NCI-H1092 (cell line): Measurements from ENCODE around the gene TMTC4.
A peak's percentile ranks its signal among the peaks of the same experiment; 100 is the strongest.
"Not testable (repeated sequence)": the region's sequence is repeated elsewhere in the genome, so short reads cannot be mapped to it uniquely, and the experiment has no call there.

Experiments used
- DNase-seq: peaks from one replicate; lab custom pipeline; 2025; lab: John Stamatoyannopoulos, UW

TMTC4 gene

GRCh38 chr13:100625447-100625846 lies 49.1 kb downstream of the TMTC4 start:
- no peak for DNase-seq

- DNase-seq: no peak
These were observed 53.8 kb downstream of the TMTC4 start for GRCh38 chr13:100620792-100621191.

- no peak for DNase-seq
These were observed 54.7 kb downstream of the TMTC4 start for GRCh38 chr13:100619940-100620339.

- not testable (repeated sequence) for DNase-seq
These were observed 55.7 kb downstream of the TMTC4 start for GRCh38 chr13:100618897-100619296.

GRCh38 chr13:100613031-100613430 lies 61.6 kb downstream of the TMTC4 start:
- no peak for DNase-seq

- no peak for DNase-seq
These were observed 62.7 kb downstream of the TMTC4 start for GRCh38 chr13:100611678-100612492.

- no peak for DNase-seq
These were observed 63.9 kb downstream of the TMTC4 start for GRCh38 chr13:100610391-100611347.

- DNase-seq: no peak
These were observed 65.7 kb downstream of the TMTC4 start for GRCh38 chr13:100608906-100609305.

GRCh38 chr13:100608489-100608888 lies 66.1 kb downstream of the TMTC4 start:
- no peak for DNase-seq

GRCh38 chr13:100604918-100605710 lies 69.5 kb downstream of the TMTC4 start:
- no peak for DNase-seq

GRCh38 chr13:100602493-100603111 lies 72.0 kb downstream of the TMTC4 start:
- no peak for DNase-seq

GRCh38 chr13:100601716-100602115 lies 72.9 kb downstream of the TMTC4 start:
- no peak for DNase-seq

- no peak for DNase-seq
These were observed 73.7 kb downstream of the TMTC4 start for GRCh38 chr13:100600915-100601314.

GRCh38 chr13:100600461-100600860 lies 74.1 kb downstream of the TMTC4 start:
- no peak for DNase-seq

GRCh38 chr13:100597253-100597652 lies 77.3 kb downstream of the TMTC4 start:
- DNase-seq: no peak

GRCh38 chr13:100596516-100596915 lies 78.1 kb downstream of the TMTC4 start:
- no peak for DNase-seq

GRCh38 chr13:100594731-100595130 lies 79.9 kb downstream of the TMTC4 start:
- DNase-seq: no peak

GRCh38 chr13:100594255-100594654 lies 80.3 kb downstream of the TMTC4 start:
- no peak for DNase-seq

- DNase-seq: no peak
These were observed 85.3 kb downstream of the TMTC4 start for GRCh38 chr13:100589178-100589725.

- peak; percentile 69 for DNase-seq
These were observed 86.0 kb downstream of the TMTC4 start, which contains the start of gene GGACT for GRCh38 chr13:100588331-100589177. GGACT (minus strand) TSS chr13:100588789; CDS start chr13:100532591, 56,198 bp downstream.
